Measurements from ENCODE around the gene PPM1H.
"Not testable (repeated sequence)": the region's sequence is repeated elsewhere in the genome, so short reads cannot be mapped to it uniquely, and the experiment has no call there.

PPM1H gene

GRCh38 chr12:62762645-62763044, 172.3 kb downstream of the PPM1H start:
- H3K9ac ChIP-seq (ENCODE audit: low read length): no peak overlapping the region
- no peaks in the 10 kb centered on the region for H3K27me3 ChIP-seq (replicated peaks; ENCODE audit: control insufficient read depth, insufficient read depth, low read length)
- H3K4me3 ChIP-seq (ENCODE audit: low read length): no peak overlapping the region
- no peak for DNase-seq (ENCODE audit: low read depth)
- H3K36me3 ChIP-seq (ENCODE audit: control insufficient read depth, insufficient read depth, low read length, severe bottlenecking): no peaks in the 10 kb centered on the region
- H3K4me1 ChIP-seq (ENCODE audit: control insufficient read depth, insufficient read depth, low read length): peaks cover 68% of the 10 kb centered on the region
- H3K9me3 ChIP-seq (ENCODE audit: control insufficient read depth, low read length): no peaks in the 10 kb centered on the region

DNA sequence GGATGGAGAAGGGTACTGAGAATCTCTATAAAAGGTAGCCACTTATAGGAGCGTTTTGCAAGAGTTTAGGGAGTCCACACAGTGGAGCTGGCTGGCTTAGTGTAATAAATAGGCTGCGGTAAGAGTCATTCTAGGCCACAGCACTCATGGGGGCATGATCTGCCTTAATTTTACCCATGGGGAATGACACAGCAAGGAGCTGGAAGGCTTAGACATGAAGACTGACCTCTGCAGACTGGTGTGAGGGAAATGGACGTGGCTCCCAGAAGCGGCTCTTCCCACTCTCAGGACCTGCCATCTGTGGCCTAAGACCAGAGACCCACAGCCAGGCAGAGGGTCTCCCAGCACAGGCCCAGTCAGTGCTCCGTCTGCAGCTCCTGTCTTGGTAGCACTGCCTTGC, 173.3 kb downstream of the PPM1H start:
- Histone ChIP-seq H3K27me3 (replicated peaks; ENCODE audit: control insufficient read depth, insufficient read depth, low read length) (no peaks in the 10 kb centered on the region), H3K4me3 (ENCODE audit: low read length) (peak overlapping the region; percentile 47), H3K9me3 (ENCODE audit: control insufficient read depth, low read length) (no peaks in the 10 kb centered on the region), H3K36me3 (ENCODE audit: control insufficient read depth, insufficient read depth, low read length, severe bottlenecking) (no peaks in the 10 kb centered on the region), H3K9ac (ENCODE audit: low read length) (peak overlapping the region; percentile 80), H3K4me1 (ENCODE audit: control insufficient read depth, insufficient read depth, low read length) (peaks cover 58% of the 10 kb centered on the region)
- DNase-seq (ENCODE audit: low read depth): no peak

DNA sequence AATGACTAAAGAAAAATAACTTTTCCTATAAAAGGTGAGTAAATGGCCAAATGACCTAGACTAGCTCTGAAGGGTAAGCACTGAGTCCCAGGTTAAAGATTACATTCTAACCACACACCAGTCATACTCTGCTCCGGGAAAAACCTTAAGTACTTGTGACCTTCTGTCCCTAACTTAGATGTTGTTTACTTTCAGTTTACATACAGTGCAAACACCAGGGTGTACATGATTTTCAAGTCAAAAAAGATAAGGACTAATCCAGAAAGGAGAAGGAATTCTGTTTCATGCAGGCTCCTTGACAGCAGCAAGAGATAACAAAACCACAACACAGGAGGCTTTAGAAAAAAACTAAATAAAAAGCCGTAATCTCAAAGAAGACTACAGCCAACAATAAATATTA, 174.2 kb downstream of the PPM1H start:
- Histone ChIP-seq H3K9me3 (ENCODE audit: control insufficient read depth, low read length) (no peaks in the 10 kb centered on the region), H3K4me3 (ENCODE audit: low read length) (no peak overlapping the region), H3K4me1 (ENCODE audit: control insufficient read depth, insufficient read depth, low read length) (peaks cover 51% of the 10 kb centered on the region), H3K9ac (ENCODE audit: low read length) (peak overlapping the region; percentile 80), H3K27me3 (replicated peaks; ENCODE audit: control insufficient read depth, insufficient read depth, low read length) (no peaks in the 10 kb centered on the region), H3K36me3 (ENCODE audit: control insufficient read depth, insufficient read depth, low read length, severe bottlenecking) (no peaks in the 10 kb centered on the region)
- peak; percentile 21 for DNase-seq (ENCODE audit: low read depth)

DNA sequence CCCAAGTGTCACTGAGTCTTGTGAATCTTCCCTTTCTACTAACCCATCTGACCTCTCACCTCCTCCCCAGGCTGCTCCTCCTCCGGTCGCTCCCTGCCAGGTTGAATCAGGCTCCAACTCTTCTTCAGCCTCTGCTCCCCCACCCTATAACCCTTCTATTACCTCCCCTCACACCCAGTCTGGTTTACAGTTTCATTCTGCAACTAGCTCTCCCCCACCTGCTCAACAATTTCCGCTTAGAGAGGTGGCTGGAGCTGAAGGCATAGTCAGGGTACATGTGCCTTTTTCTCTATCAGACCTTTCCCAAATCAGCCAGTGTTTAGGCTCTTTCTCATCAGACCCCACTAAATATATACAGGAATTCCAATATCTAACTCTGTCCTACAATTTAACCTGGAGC, 174.6 kb downstream of the PPM1H start:
- not testable (repeated sequence) for H3K36me3 ChIP-seq (ENCODE audit: control insufficient read depth, insufficient read depth, low read length, severe bottlenecking); H3K4me3 ChIP-seq (ENCODE audit: low read length); H3K9me3 ChIP-seq (ENCODE audit: control insufficient read depth, low read length); H3K9ac ChIP-seq (ENCODE audit: low read length); H3K27me3 ChIP-seq (replicated peaks; ENCODE audit: control insufficient read depth, insufficient read depth, low read length); DNase-seq (ENCODE audit: low read depth)
- peaks cover 51% of the 10 kb centered on the region for H3K4me1 ChIP-seq (ENCODE audit: control insufficient read depth, insufficient read depth, low read length)

- Histone ChIP-seq H3K9me3 (ENCODE audit: control insufficient read depth, low read length) (no peaks in the 10 kb centered on the region), H3K9ac (ENCODE audit: low read length) (no peak overlapping the region), H3K4me1 (ENCODE audit: control insufficient read depth, insufficient read depth, low read length) (peaks cover 32% of the 10 kb centered on the region), H3K4me3 (ENCODE audit: low read length) (no peak overlapping the region), H3K36me3 (ENCODE audit: control insufficient read depth, insufficient read depth, low read length, severe bottlenecking) (no peaks in the 10 kb centered on the region), H3K27me3 (replicated peaks; ENCODE audit: control insufficient read depth, insufficient read depth, low read length) (no peaks in the 10 kb centered on the region)
- DNase-seq (ENCODE audit: low read depth): peak; percentile 39
Measured at GRCh38 chr12:62758216-62758615, 176.7 kb downstream of the PPM1H start.

- no peaks in the 10 kb centered on the region for H3K27me3 ChIP-seq (replicated peaks; ENCODE audit: control insufficient read depth, insufficient read depth, low read length)
- no peaks in the 10 kb centered on the region for H3K36me3 ChIP-seq (ENCODE audit: control insufficient read depth, insufficient read depth, low read length, severe bottlenecking)
- H3K4me3 ChIP-seq (ENCODE audit: low read length): no peak overlapping the region
- peaks cover 20% of the 10 kb centered on the region for H3K4me1 ChIP-seq (ENCODE audit: control insufficient read depth, insufficient read depth, low read length)
- no peak overlapping the region for H3K9ac ChIP-seq (ENCODE audit: low read length)
- no peak for DNase-seq (ENCODE audit: low read depth)
- H3K9me3 ChIP-seq (ENCODE audit: control insufficient read depth, low read length): no peaks in the 10 kb centered on the region
Measured at GRCh38 chr12:62757048-62757447, 177.9 kb downstream of the PPM1H start.

DNA sequence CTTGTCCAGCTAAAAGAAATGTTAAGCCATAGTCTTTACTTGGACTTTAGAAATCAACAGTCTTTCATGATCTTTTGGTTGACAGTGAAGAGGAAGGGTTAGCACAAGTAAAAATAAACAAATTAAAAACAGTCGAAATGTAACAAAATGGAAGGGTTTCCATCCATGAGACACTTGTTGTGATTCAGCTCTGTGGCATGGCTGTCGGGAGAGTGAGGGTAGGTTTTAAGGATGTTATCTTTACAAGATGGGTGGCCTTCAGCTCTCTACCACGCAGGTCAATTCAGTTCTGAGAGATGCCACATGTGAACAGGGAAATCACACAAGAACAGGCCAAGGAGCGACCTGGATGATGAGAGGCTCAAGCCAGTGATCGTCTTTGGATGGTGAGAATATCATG, 180.2 kb downstream of the PPM1H start:
- H3K4me1 ChIP-seq (ENCODE audit: control insufficient read depth, insufficient read depth, low read length): no peaks in the 10 kb centered on the region
- H3K36me3 ChIP-seq (ENCODE audit: control insufficient read depth, insufficient read depth, low read length, severe bottlenecking): no peaks in the 10 kb centered on the region
- no peak for DNase-seq (ENCODE audit: low read depth)
- H3K9ac ChIP-seq (ENCODE audit: low read length): no peak overlapping the region
- H3K27me3 ChIP-seq (replicated peaks; ENCODE audit: control insufficient read depth, insufficient read depth, low read length): no peaks in the 10 kb centered on the region
- H3K9me3 ChIP-seq (ENCODE audit: control insufficient read depth, low read length): no peaks in the 10 kb centered on the region
- H3K4me3 ChIP-seq (ENCODE audit: low read length): no peak overlapping the region

DNA sequence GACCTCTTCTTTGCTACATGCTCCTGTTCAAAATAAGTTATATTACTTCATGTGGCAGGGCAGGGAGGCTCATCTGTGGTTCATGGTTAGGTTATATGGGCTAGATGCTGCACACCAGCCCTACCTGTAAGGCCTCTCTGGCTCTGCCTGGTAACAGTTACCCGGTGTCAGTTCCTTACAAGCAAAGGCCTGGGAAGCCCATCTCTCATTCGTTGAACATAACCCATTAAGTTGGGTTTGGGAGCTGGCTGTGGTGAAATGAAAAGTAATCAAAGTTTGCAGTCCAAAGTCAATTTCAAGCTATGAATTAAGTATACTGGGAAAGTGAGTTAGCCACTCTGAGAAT, 183.2 kb downstream of the PPM1H start:
- no peak for DNase-seq (ENCODE audit: low read depth)
- Histone ChIP-seq H3K9me3 (ENCODE audit: control insufficient read depth, low read length) (no peaks in the 10 kb centered on the region), H3K9ac (ENCODE audit: low read length) (no peak overlapping the region), H3K4me1 (ENCODE audit: control insufficient read depth, insufficient read depth, low read length) (no peaks in the 10 kb centered on the region), H3K36me3 (ENCODE audit: control insufficient read depth, insufficient read depth, low read length, severe bottlenecking) (no peaks in the 10 kb centered on the region), H3K27me3 (replicated peaks; ENCODE audit: control insufficient read depth, insufficient read depth, low read length) (no peaks in the 10 kb centered on the region), H3K4me3 (ENCODE audit: low read length) (no peak overlapping the region)

DNA sequence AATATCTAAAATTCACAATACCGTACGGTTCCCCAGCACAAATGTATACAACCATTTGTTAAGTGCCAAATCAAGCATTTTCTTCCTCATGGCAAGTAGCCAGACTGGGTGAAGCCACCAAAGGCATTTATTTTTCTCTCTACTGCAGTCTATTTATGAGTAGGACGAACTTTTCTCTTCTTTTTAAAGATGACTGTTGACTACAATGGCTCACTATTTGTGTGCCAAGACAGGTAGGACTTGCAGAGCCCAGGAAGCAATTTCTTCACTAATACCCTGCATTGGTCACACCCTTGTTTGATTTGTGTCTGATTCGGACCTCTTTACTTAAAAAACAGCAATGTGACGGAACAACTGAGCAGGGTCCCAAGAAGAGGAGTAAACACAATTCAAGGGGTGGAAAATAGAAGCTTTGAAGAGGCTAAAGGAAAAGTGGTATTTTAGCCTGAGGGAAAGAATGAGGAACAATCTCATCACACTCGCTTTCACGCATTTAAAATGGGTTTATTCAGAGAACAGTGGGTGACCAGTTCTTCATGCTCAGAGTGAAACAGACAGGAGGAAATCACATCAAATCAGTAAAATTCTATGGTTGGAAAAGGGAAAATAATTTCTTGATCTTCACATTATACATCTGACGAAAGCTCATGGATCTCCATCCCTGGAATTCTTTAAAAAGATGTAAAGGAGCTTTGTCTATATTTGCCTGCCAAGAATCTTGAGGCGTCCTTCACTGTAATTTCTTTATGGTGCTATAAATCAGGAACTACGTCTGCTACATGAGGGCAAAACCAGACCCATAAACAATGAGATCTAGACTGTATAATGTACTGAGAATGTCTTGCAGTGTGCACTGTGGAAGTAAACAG, 183.8 kb downstream of the PPM1H start:
- H3K9ac ChIP-seq (ENCODE audit: low read length): no peak overlapping the region
- no peaks in the 10 kb centered on the region for H3K4me1 ChIP-seq (ENCODE audit: control insufficient read depth, insufficient read depth, low read length)
- no peaks in the 10 kb centered on the region for H3K9me3 ChIP-seq (ENCODE audit: control insufficient read depth, low read length)
- H3K4me3 ChIP-seq (ENCODE audit: low read length): no peak overlapping the region
- no peaks in the 10 kb centered on the region for H3K36me3 ChIP-seq (ENCODE audit: control insufficient read depth, insufficient read depth, low read length, severe bottlenecking)
- DNase-seq (ENCODE audit: low read depth): no peak
- H3K27me3 ChIP-seq (replicated peaks; ENCODE audit: control insufficient read depth, insufficient read depth, low read length): no peaks in the 10 kb centered on the region

DNA sequence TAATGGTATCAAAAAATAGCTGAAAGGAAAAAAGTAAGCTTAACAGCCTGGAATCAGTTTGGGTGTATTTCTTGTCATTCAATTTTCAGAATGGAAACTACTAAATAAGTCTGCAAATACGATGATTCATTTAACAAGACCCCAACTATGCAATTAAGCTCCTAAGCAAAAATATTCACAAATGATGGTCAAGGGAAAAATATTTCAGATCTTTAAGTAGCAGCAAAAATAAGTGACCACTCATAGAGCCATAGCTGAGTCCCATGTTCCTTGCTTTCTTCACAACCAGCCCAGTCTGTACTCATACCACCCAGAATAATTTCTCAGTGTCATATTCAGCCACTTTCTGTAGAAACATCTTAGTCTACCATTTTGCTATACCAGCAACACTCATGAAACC, 185.4 kb downstream of the PPM1H start:
- Histone ChIP-seq H3K36me3 (ENCODE audit: control insufficient read depth, insufficient read depth, low read length, severe bottlenecking) (no peaks in the 10 kb centered on the region), H3K9me3 (ENCODE audit: control insufficient read depth, low read length) (no peaks in the 10 kb centered on the region), H3K9ac (ENCODE audit: low read length) (no peak overlapping the region), H3K4me1 (ENCODE audit: control insufficient read depth, insufficient read depth, low read length) (no peaks in the 10 kb centered on the region), H3K4me3 (ENCODE audit: low read length) (no peak overlapping the region), H3K27me3 (replicated peaks; ENCODE audit: control insufficient read depth, insufficient read depth, low read length) (no peaks in the 10 kb centered on the region)
- no peak for DNase-seq (ENCODE audit: low read depth)

DNA sequence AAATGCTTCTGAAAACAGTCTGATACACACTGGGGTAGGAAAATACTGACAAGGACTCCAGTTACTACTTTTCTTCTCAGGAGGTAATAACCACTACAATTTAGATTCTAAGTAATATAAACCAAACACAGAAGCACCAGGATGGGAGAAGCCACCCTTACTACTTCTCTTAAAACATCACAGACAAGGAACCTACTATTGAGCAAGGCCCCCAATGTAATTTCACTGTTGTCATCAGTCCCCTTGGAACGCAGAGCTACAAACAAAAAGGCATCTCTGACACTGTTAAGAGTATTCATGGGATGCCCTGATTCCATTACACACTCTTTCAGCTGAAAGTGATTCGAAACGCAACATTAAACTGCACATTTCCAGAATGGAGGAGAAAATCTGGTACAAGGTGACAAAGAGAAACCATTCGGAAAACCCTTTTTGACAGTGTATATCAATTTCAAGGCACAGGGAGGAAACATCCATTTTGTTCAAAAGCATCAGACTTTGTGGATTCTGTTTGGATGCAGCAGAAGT, 185.9 kb downstream of the PPM1H start:
- DNase-seq (ENCODE audit: low read depth): no peak
- Histone ChIP-seq H3K4me1 (ENCODE audit: control insufficient read depth, insufficient read depth, low read length) (no peaks in the 10 kb centered on the region), H3K27me3 (replicated peaks; ENCODE audit: control insufficient read depth, insufficient read depth, low read length) (no peaks in the 10 kb centered on the region), H3K4me3 (ENCODE audit: low read length) (no peak overlapping the region), H3K9me3 (ENCODE audit: control insufficient read depth, low read length) (no peaks in the 10 kb centered on the region), H3K9ac (ENCODE audit: low read length) (no peak overlapping the region), H3K36me3 (ENCODE audit: control insufficient read depth, insufficient read depth, low read length, severe bottlenecking) (no peaks in the 10 kb centered on the region)

- DNase-seq (ENCODE audit: low read depth): no peak
- H3K4me1 ChIP-seq (ENCODE audit: control insufficient read depth, insufficient read depth, low read length): no peaks in the 10 kb centered on the region
- no peaks in the 10 kb centered on the region for H3K27me3 ChIP-seq (replicated peaks; ENCODE audit: control insufficient read depth, insufficient read depth, low read length)
- H3K4me3 ChIP-seq (ENCODE audit: low read length): no peak overlapping the region
- no peaks in the 10 kb centered on the region for H3K36me3 ChIP-seq (ENCODE audit: control insufficient read depth, insufficient read depth, low read length, severe bottlenecking)
- no peak overlapping the region for H3K9ac ChIP-seq (ENCODE audit: low read length)
- no peaks in the 10 kb centered on the region for H3K9me3 ChIP-seq (ENCODE audit: control insufficient read depth, low read length)
Measured at GRCh38 chr12:62744551-62744950, 190.4 kb downstream of the PPM1H start.

All from adipocyte (in vitro differentiated cells).